SJSA1 (cell line): ENCODE measurements around the gene TAF12. TPM values are rescaled to one million over a fixed set of nuclear protein-coding genes. Genes with fewer than 3 reads are reported as not detected.
"Not testable (repeated sequence)": the region's sequence is repeated elsewhere in the genome, so short reads cannot be mapped to it uniquely, and the experiment has no call there.

Experiments used
- DNase-seq, 2 experiments: peaks; one replicate each; pipeline ENCODE4 v3.0.0-alpha.2; 2015 to 2020; ENCODE audit warnings: low spot score in 2 of 2, low read depth in 1 of 2
- H3K27ac ChIP-seq: fragments of 250-450 bp; sonication (Bioruptor Pico); 2 replicates; pipeline ENCODE4 v1.5.1; 2020; ENCODE audit warnings: mild to moderate bottlenecking, moderate library complexity
- H3K27me3 ChIP-seq: fragments of 250-450 bp; sonication (Bioruptor Pico); replicated peaks from 2 replicates; pipeline ENCODE4 v1.5.1; 2020; ENCODE audit warnings: mild to moderate bottlenecking, moderate library complexity
- H3K36me3 ChIP-seq: fragments of 250-450 bp; sonication (Bioruptor Pico); 2 replicates; pipeline ENCODE4 v1.5.1; 2020; ENCODE audit warnings: mild to moderate bottlenecking
- H3K4me1 ChIP-seq: fragments of 250-450 bp; sonication (Bioruptor Pico); replicated peaks from 2 replicates; pipeline ENCODE4 v1.6.1; 2021; ENCODE audit warnings: mild to moderate bottlenecking
- H3K4me3 ChIP-seq: fragments of 250-450 bp; sonication (Bioruptor Pico); 2 replicates; pipeline ENCODE4 v1.5.1; 2020; ENCODE audit warnings: mild to moderate bottlenecking
- H3K9me3 ChIP-seq: fragments of 250-450 bp; sonication (Bioruptor Pico); replicated peaks from 2 replicates; pipeline ENCODE4 v1.5.1; 2020; ENCODE audit warnings: mild to moderate bottlenecking
- total RNA-seq: library from RNA; depleted of rRNA; stranded (reverse); fragments of >200 nt; shearing (Covaris generic); gene quantifications from 2 replicates; pipeline ENCODE4 v1.2.3, GENCODE V29; 2014

The TAF12 gene
- total RNA-seq, 1 experiment from 2014 or later, result 32.0 TPM

GRCh38 chr1:28655448-28656311 lies 12.8 kb upstream of the TAF12 start:
- H3K4me1 ChIP-seq, H3K36me3 ChIP-seq, H3K9me3 ChIP-seq, H3K27ac ChIP-seq, DNase-seq, H3K4me3 ChIP-seq, H3K27me3 ChIP-seq: not testable (repeated sequence)

GRCh38 chr1:28653870-28654269 lies 11.0 kb upstream of the TAF12 start:
- H3K27me3 ChIP-seq, H3K4me1 ChIP-seq, H3K4me3 ChIP-seq, H3K9me3 ChIP-seq, DNase-seq, H3K27ac ChIP-seq, H3K36me3 ChIP-seq: not testable (repeated sequence)

- H3K4me3 ChIP-seq, H3K4me1 ChIP-seq, H3K9me3 ChIP-seq, DNase-seq, H3K36me3 ChIP-seq, H3K27me3 ChIP-seq, H3K27ac ChIP-seq: not testable (repeated sequence)
Observed at GRCh38 chr1:28653063-28653462, 10.2 kb upstream of the TAF12 start.

- Histone ChIP-seq H3K27ac (peak within 1 kb of the TSS; percentile 100), H3K4me3 (peak within 1 kb of the TSS; percentile 10), H3K36me3 (no peaks in the 10 kb centered on the region), H3K27me3 (no peaks in the 10 kb centered on the region), H3K9me3 (no peaks in the 10 kb centered on the region), H3K4me1 (peaks cover 15% of the 10 kb centered on the region)
- peak; percentile 93 to 100 for DNase-seq
Observed at GRCh38 chr1:28648474-28649198, 5.8 kb upstream of the TAF12 start, which contains the start of gene RNU11. RNU11 (plus strand) TSS chr1:28648600.

DNA sequence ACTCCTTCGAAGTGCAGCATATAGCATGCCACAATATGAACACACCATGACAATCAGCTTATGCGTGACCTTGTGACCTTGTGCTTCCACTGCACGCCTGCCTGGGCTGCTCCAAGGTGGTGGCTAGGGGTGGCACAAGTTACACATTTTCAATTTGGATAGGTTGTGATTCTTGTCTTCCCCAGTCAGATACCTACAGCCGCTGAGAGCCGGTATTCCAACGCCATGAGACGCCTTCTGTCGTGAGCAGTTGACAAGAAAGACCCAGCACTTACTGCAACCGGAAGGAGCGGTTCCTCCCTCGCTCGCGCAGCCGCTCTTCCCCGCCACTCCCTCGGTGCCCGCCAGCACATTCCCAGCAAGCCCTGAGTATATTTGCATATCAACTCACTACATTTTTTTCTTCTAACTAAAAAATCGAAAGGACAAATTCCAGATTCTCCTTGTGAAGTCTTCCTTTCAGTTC lies 5.2 kb upstream of the TAF12 start:
- H3K27ac ChIP-seq, result peak overlapping the region; percentile 100
- H3K4me3 ChIP-seq, result peak overlapping the region; percentile 10
- H3K36me3 ChIP-seq, result no peaks in the 10 kb centered on the region
- peak; percentile 94 to 99 for DNase-seq
- H3K4me1 ChIP-seq, result peaks cover 18% of the 10 kb centered on the region
- H3K27me3 ChIP-seq, result no peaks in the 10 kb centered on the region
- no peaks in the 10 kb centered on the region for H3K9me3 ChIP-seq

GRCh38 chr1:28646040-28646439 lies 3.2 kb upstream of the TAF12 start:
- no peak overlapping the region for H3K4me3 ChIP-seq
- H3K9me3 ChIP-seq, result no peaks in the 10 kb centered on the region
- no peaks in the 10 kb centered on the region for H3K36me3 ChIP-seq
- peak in 1 of 2 experiments; percentile 56 for DNase-seq
- no peaks in the 10 kb centered on the region for H3K27me3 ChIP-seq
- peaks cover 23% of the 10 kb centered on the region for H3K4me1 ChIP-seq
- H3K27ac ChIP-seq, result no peak overlapping the region

- H3K27ac ChIP-seq, H3K4me3 ChIP-seq, H3K27me3 ChIP-seq, H3K9me3 ChIP-seq, H3K36me3 ChIP-seq, DNase-seq: not testable (repeated sequence)
- H3K4me1 ChIP-seq, result peaks cover 24% of the 10 kb centered on the region
Observed at GRCh38 chr1:28645406-28645805, 2.5 kb upstream of the TAF12 start.

DNA sequence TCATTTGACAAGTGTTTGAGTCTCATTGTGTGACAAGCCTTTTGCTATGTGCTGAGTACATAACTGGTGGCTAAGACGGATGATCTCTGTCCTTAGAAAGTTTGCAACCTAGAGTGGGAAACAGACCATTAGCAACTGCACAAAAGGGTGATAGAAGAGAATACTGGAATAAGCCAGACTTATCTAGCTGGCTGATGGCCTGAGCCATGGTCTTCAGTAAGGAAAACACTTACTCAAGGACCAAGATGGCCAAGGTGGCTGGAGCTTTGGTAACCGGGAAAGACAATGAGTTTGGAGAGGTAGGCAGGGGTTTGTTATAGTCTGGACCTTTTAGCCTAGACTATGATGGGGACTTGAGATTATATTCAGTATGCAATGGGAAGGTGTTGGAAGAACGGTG lies 1.6 kb upstream of the TAF12 start:
- H3K4me1 ChIP-seq, result peaks cover 24% of the 10 kb centered on the region
- H3K27ac ChIP-seq, result no peak overlapping the region
- 0 out of 2 replicates have a peak, but pooled peaks cover 8% of the 10 kb centered on the region for H3K36me3 ChIP-seq
- H3K27me3 ChIP-seq, result no peaks in the 10 kb centered on the region
- H3K4me3 ChIP-seq, result no peak overlapping the region
- H3K9me3 ChIP-seq, result no peaks in the 10 kb centered on the region
- DNase-seq, result no peak

GRCh38 chr1:28642056-28642846 lies 616 bp downstream of the TAF12 start:
- no peak for DNase-seq

DNA sequence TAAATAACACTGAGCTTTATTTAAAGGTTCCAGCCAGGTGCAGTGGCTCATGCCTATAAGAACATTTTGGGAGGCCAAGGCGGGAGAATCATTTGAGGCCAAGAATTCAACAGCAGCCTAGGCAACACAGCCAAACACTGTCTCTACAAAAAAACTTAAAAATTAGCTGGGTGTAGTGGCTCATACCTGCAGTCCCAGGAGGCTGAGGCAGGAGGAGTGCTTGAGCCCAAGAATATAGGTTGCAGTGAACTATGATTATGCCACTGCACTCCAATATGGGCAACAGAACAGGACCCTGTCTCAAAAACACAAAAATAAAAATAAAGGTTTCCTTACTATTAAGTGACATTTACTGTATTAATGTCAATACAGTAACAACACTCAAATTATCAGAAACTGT lies 2.1 kb downstream of the TAF12 start:
- no peaks in the 10 kb centered on the region for H3K9me3 ChIP-seq
- H3K36me3 ChIP-seq, result 0 out of 2 replicates have a peak, but pooled peaks cover 8% of the 10 kb centered on the region
- H3K27ac ChIP-seq, result no peak overlapping the region
- no peak for DNase-seq
- H3K27me3 ChIP-seq, result no peaks in the 10 kb centered on the region
- no peak overlapping the region for H3K4me3 ChIP-seq
- H3K4me1 ChIP-seq, result peaks cover 18% of the 10 kb centered on the region

More at GRCh38 chr1:28642056-28642846, 616 bp downstream of the TAF12 start:
- H3K27me3 ChIP-seq, result no peaks in the 10 kb centered on the region
- H3K4me3 ChIP-seq, result peak overlapping the region; percentile 57
- H3K36me3 ChIP-seq, result 0 out of 2 replicates have a peak, but pooled peaks cover 8% of the 10 kb centered on the region
- peak overlapping the region; percentile 21 for H3K27ac ChIP-seq
- no peaks in the 10 kb centered on the region for H3K9me3 ChIP-seq
- peaks cover 18% of the 10 kb centered on the region for H3K4me1 ChIP-seq

GRCh38 chr1:28632560-28632959 lies 10.3 kb downstream of the TAF12 start:
- no peak overlapping the region for H3K27ac ChIP-seq
- no peak overlapping the region for H3K4me3 ChIP-seq
- no peaks in the 10 kb centered on the region for H3K36me3 ChIP-seq
- H3K9me3 ChIP-seq, result no peaks in the 10 kb centered on the region
- H3K27me3 ChIP-seq, result no peaks in the 10 kb centered on the region
- DNase-seq, result no peak
- no peaks in the 10 kb centered on the region for H3K4me1 ChIP-seq

GRCh38 chr1:28631713-28632112 lies 11.2 kb downstream of the TAF12 start:
- Histone ChIP-seq H3K4me1 (no peaks in the 10 kb centered on the region), H3K4me3 (no peak overlapping the region), H3K27ac (no peak overlapping the region), H3K9me3 (no peaks in the 10 kb centered on the region), H3K36me3 (no peaks in the 10 kb centered on the region), H3K27me3 (no peaks in the 10 kb centered on the region)
- no peak for DNase-seq

GRCh38 chr1:28613175-28613574 lies 29.7 kb downstream of the TAF12 start:
- Histone ChIP-seq H3K9me3 (no peaks in the 10 kb centered on the region), H3K27me3 (no peaks in the 10 kb centered on the region), H3K27ac (no peak overlapping the region), H3K36me3 (peaks cover 27% of the 10 kb centered on the region), H3K4me1 (no peaks in the 10 kb centered on the region), H3K4me3 (no peak overlapping the region)
- no peak for DNase-seq
